CD4-positive, alpha-beta T cell treated with Interleukin-4 for 1 hour (primary cell): ENCODE data around the gene EIF5A.
"Not testable (repeated sequence)": the region's sequence is repeated elsewhere in the genome, so short reads cannot be mapped to it uniquely, and the experiment has no call there.

Source experiments
- DNase-seq, 2 donors: peaks; one replicate each; pipeline ENCODE4 v3.0.0-alpha.2; 2020 to 2022

EIF5A gene

DNA sequence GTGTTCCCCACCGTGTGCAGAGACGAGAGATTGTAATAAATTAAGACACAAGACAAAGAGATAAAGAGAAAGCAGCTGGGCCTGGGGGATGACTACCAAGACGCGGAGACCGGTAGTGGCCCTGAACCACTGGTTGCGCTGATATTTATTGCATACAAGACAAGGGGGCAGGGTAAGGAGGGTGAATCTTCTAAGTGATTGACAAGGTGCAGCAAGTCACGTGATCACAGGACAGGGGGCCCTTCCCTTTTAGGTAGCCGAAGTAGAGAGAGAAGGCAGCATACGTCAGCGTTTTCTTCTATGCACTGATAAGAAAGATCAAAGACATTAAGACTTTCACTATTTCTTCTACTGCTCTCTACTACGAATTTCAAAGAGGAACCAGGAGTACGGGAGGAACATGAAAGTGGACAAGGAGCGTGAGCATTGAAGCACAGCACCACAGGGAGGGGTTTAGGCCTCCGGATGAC lies 25.2 kb downstream of the EIF5A start:
- DNase-seq = peak; percentile 50 to 74

GRCh38 chr17:7334938-7335538 lies 27.6 kb downstream of the EIF5A start:
- DNase-seq = no peak

- DNase-seq = not testable (repeated sequence)
Observed at GRCh38 chr17:7335765-7336164, 28.3 kb downstream of the EIF5A start.

DNA sequence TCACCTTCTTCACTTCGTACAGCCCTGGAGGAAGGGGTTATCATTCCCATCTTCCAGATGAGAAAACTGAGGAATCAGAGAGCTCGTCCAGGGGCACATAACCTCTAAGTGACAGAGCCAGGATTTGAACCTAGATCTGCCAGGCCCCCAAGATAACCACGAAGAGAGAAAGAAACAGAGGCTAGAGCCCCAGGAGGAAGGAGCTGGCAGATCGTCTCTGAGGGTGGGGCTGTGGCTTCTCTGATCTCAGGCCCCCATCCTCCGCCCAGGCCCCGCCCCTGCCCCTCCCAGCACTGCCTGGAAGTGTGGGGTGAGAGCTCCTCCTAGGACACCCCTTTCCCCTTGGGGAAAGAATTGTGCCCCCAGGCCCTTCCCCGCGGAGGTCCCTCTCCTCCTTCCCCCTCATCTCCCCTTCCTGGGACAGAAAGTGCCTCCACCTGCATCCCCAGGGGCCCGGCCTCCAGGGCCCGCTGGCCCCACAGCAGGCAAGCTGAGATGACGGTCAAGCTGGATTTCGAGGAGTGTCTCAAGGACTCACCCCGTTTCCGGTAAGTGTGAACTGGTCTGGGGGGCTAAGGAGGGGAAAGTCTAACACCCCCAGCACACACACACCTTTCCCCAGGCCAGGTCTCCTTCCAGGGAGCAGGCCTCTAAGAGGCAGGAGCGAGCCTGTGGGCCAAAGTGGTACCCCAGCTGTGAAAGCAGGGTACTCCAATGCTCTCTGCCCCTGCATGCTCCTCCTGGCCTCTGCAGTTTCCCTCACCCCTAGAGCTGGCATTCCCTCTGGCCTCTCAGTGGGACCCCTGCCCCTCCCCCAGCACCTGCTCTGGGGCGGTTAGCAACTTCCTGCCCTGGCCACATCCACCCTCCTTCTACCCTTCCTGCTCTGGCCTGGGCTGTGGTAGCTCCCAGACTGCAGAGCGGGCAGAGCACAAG lies 29.1 kb downstream of the EIF5A start, which contains the start of gene ACAP1:
ACAP1 (plus strand) TSS at position 290 of the 936 bp plus-strand sequence; CDS start at position 496, 206 bp downstream.
- DNase-seq = peak; percentile 84 to 87

DNA sequence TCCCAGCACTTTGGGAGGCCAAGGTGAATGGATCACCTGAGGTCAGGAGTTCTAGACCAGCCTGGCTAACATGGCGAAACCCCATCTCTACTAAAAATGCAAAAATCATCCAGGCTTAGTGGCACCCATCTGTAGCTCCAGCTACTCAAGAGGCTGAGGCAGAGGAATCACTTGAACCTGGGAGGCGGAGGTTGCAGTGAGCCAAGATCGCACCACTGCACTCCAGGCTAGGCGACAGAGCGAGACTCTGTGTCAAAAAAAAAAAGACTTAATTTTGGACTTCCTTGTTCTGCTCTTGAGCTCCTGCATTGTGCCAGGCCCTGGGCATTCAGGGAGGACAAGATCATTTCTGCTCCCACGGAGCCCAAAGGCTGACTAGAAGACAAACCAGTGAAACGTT lies 30.2 kb downstream of the EIF5A start:
- DNase-seq = not testable (repeated sequence)

- no peak for DNase-seq
Observed at GRCh38 chr17:7340179-7340578, 32.8 kb downstream of the EIF5A start.

GRCh38 chr17:7341842-7342241 lies 34.4 kb downstream of the EIF5A start:
- DNase-seq = no peak

DNA sequence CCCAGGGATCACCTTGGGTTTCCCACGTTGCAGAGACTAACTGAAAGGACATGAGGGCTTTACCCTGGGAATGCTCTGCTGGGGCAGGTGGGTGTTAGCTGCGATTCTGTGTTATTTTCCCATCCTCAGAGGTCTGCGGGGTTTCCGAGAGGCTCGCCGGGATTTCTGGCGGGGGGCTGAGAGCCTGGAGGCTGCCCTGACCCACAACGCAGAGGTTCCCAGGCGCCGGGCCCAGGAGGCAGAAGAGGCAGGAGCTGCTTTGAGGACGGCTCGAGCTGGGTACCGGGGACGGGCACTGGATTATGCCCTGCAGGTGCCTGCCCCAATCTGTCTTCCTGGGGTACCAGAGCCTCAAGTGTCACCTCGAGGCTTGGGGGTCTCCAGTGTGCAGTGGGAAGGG lies 35.8 kb downstream of the EIF5A start:
- DNase-seq = no peak

DNA sequence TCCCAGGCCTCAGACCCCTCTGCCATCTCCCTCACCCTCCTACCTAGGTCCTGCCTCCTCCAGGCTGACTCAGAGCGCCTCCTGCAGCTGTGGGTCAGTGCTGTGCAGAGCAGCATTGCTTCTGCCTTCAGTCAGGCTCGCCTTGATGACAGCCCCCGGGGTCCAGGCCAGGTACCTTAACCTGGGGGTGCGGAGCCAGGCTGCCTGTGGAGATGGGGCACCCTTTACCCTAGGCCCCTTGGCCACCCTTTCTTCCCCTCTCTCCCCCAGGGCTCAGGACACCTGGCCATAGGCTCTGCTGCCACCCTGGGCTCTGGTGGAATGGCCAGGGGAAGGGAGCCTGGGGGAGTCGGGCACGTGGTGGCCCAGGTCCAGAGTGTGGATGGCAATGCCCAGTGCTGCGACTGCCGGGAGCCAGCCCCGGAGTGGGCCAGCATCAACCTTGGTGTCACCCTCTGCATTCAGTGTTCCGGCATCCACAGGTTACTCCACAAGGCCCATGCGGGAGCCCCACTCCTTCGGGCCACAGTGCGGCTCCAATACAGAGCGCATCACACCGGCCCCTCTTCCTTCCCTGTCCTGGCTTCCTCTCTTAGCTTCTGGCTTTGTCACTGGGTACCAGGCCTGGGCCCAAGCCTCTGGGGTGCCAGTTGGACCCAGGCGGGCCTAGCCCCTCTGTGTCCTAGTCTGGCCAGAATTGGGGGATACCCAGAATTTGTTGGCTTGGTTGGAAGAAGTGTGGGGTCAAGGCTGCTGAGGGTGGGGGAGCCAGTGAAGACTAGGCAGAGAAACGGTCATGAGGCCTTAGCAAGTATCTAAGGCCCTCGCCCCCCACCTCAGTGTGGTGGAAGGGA lies 39.6 kb downstream of the EIF5A start:
- DNase-seq = no peak

- DNase-seq = no peak
Observed at GRCh38 chr17:7347630-7348477, 40.4 kb downstream of the EIF5A start.

GRCh38 chr17:7348478-7349242 lies 41.2 kb downstream of the EIF5A start:
- no peak for DNase-seq

DNA sequence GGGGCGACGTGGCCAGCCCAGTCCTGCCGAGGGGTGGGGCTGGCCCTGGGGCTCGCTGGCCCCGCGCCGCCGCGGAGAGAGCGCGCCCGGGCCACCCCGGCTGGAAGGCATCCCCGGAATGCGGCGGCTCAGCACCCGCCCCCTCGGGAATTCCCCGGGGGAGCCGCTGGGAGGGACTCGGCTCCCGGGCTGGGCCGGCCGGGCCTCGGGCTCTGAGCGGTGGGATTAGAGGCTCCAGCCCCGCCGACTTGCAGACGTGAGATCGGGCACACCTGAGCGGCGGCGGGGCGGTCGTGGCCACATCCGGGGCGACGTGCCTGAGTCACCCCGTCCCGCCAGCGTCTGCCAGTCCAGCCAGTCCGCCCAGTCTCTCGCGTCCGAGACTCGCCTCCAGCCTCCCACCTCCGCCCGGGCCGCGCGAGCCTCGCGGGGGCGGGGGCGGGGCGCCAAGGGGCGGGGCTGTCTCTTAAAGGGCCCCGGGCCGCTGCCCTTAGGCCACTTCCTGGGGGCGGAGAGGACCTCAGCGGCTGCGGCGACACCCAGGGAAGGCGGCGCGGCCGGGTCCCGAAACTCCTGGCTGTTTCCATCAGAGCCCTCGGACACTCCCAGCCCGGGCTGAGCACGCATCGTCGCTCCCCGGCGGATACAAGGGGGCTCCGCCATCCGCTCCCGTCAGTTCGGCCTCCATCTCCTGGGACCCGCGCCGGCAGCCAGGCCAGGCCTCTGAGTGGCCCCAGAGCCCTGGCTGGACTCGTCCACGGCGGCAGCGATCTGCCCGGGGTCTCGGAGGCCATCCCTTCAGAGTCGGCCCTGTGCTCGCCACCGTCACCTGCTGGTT lies 44.5 kb downstream of the EIF5A start, which contains the start of gene KCTD11:
KCTD11 (plus strand) TSS at position 498 of the 838 bp plus-strand sequence.
- DNase-seq = peak; percentile 82 to 83

DNA sequence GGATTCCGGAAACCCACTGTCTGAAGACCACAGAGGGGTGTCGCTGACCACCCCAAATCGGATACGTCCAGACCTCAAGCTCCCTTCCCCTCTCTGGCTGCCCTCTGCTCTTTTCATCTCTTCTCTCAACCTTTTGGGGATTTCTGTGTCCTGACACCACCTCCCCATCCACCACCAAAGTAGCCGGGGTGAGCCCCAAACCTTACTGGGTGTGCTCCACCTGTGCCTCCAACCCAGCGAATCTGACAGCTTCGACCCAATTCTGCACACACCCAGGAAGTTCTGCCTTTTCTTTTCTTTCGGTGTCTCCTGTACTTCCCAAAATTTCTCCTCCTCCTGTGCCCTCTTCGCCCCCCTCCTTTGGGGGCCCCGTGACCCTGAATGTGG lies 45.1 kb downstream of the EIF5A start:
- peak; percentile 18 to 19 for DNase-seq

GRCh38 chr17:7352910-7353635 lies 45.6 kb downstream of the EIF5A start:
- no peak for DNase-seq

DNA sequence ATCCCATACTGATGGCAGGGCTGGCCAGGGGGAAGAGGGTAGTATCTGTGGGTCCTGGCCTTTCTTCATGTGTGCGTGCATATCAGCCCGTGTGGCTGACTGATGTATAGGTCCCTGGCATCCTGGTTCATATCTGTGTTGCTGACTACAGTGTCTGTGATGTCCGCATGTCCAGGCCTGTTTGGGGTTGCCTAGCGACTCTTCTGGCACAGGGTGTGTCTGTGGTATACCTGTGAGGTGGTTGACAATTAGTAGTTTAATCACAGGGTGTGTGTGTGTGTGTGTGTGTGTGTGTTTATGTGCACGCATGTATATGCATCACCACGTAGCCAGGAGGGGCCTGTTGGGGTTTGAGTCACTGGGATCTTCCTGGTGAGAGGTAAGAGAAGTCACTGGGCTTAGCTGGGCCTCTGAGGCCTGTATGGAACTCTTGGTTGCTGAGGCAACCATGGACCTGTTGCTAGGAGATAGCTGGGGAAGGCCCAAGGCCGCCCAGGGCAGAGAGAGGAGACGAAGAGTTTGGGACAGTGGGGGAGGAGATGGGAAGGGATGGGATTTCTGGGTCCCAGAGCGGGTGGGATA lies 46.9 kb downstream of the EIF5A start:
- peak in 1 of 2 donors; percentile 25 for DNase-seq

- no peak for DNase-seq
Observed at GRCh38 chr17:7355053-7355452, 47.6 kb downstream of the EIF5A start, which contains the start of gene TMEM95. Gene TMEM95 (plus strand): TSS chr17:7355156. CDS start chr17:7355205, 49 bp downstream.

- no peak for DNase-seq
Observed at GRCh38 chr17:7355573-7355972, 48.1 kb downstream of the EIF5A start.

DNA sequence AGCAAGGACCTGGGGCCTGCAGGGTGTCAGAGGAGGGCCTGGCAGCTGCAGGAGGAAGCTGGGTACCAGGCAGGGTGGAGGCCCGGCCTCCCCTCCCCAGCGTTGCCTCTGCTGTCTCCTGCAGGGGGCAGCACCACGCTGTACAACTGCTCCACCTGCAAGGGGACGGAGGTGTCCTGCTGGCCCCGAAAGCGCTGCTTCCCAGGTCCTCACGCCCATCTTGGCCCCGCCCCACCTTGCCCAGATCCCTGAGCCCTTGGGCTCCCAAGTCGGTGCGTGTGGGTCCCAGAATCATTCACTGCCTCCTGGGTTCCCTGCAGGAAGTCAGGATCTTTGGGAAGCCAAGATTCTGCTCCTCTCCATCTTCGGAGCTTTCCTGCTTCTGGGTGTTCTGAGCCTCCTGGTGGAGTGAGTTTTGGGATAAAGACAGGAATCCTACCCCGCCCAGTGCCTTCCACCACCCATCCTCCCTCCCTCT lies 48.7 kb downstream of the EIF5A start:
- peak; percentile 87 for DNase-seq

GRCh38 chr17:7356756-7357155 lies 49.3 kb downstream of the EIF5A start:
- no peak for DNase-seq
